ENCODE data around the gene CFAP410. TPM values are rescaled to one million over a fixed set of nuclear protein-coding genes. Genes with fewer than 3 reads are reported as not detected.
A peak's percentile ranks its signal among the peaks of the same experiment; 100 is the strongest.

CFAP410 gene
- total and polyA plus RNA-seq, 2 of the 4 experiments (the other 2 are of a cell fraction), result 3.8 to 10.3 TPM

DNA sequence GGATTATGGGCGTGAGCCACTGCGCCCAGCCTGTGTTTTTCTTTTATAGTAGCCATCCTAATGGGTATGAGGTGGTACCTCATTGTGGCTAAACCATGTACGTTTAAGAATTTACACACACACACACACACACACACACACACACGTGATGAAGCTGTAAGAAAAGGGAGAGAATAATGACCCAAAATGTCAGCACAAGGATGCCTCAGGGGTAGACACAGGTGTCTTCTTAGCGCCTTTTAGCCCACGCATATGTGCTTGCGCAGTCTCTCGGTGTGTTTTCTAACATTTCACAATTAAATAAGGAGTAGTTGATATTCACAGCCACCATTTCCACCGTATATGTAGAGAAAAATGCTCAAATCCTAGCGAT is 40.1 kb downstream of the CFAP410 start:
- Histone ChIP-seq H3K9ac (ENCODE audit: low read depth, low read length) (peak overlapping the region; percentile 87), H2AK5ac (ENCODE audit: low read depth, low read length) (peak overlapping the region; percentile 27), H4K8ac (ENCODE audit: low read depth in 2 of 2, low read length in 2 of 2) (peak overlapping the region; percentile 87 to 92), H3K27me3 (ENCODE audit: control insufficient read depth, insufficient read depth, low read length) (peaks cover 2% of the 10 kb centered on the region; the same call in 1 of the 2 replicates), H2BK15ac (ENCODE audit: low read depth, low read length) (no peak overlapping the region), H3K4ac (ENCODE audit: low read depth, low read length) (peak overlapping the region; percentile 58; the same call in 1 of the 2 replicates), H3K79me1 (ENCODE audit: low read depth in 1 of 2, low read length in 2 of 2) (peaks cover 8 to 27% of the 10 kb centered on the region in 2 experiments), H2AFZ (replicated peaks; ENCODE audit: low read length, poor library complexity) (peak overlapping the region; percentile 97), H4K20me1 (ENCODE audit: insufficient read depth, low read length) (peaks cover 34% of the 10 kb centered on the region), H3K4me3 (ENCODE audit: insufficient read depth, low read depth, low read length) (peak overlapping the region; percentile 82), H3K4me1 (ENCODE audit: control insufficient read depth, insufficient read depth, low read length) (peaks cover 15% of the 10 kb centered on the region; the same call in 1 of the 2 replicates), H4K5ac (ENCODE audit: low read depth, low read length) (peak overlapping the region; percentile 55), H4K91ac (ENCODE audit: insufficient read depth, low read depth, low read length) (peak overlapping the region; percentile 57; the same call in 1 of the 2 replicates), H3K27ac (ENCODE audit: insufficient read depth, low read length) (peak overlapping the region; percentile 96), H2BK5ac (ENCODE audit: low read depth, low read length, poor library complexity, severe bottlenecking) (peak overlapping the region; percentile 80), H2AK9ac (replicated peaks; ENCODE audit: low read depth, low read length, poor library complexity) (peak overlapping the region; percentile 65), H3K56ac (ENCODE audit: extremely low read depth, insufficient read depth, low read length) (0 out of 2 replicates have a peak overlapping the region, but pooled peaks have one; percentile 24), H3K9me1 (ENCODE audit: insufficient read depth, low read length) (no peaks in the 10 kb centered on the region), H3K4me2 (ENCODE audit: low read depth, low read length) (peak overlapping the region; percentile 66), H2BK20ac (ENCODE audit: low read depth, low read length) (no peak overlapping the region), H3K14ac (replicated peaks; ENCODE audit: low read depth, low read length) (peak overlapping the region; percentile 61; the same call in 1 of the 2 replicates), H2BK120ac (ENCODE audit: low read depth, low read length) (no peak overlapping the region), H3K18ac (ENCODE audit: low read depth, low read length) (peak overlapping the region; percentile 24), H3K23ac (ENCODE audit: low read depth, low read length) (peak overlapping the region; percentile 63), H3K36me3 (ENCODE audit: control insufficient read depth, insufficient read depth, low read length) (peaks cover under 1% of the 10 kb centered on the region; the same call in 1 of the 2 replicates), H3K9me3 (ENCODE audit: control insufficient read depth, insufficient read depth, low read length) (no peaks in the 10 kb centered on the region)
- ChIA-PET CTCF (no interaction called here), POLR2A (ENCODE audit: unreplicated experiment) (no interaction called here)
- no CpG with 5 or more reads among the region's 10 CpGs for WGBS, 2 experiments (ENCODE audit: extremely low coverage in 2 of 2, insufficient read length in 1 of 2)
- BruUV-seq (replicated peaks), result no TSS peak
- intact Hi-C loops (cut with micrococcal nuclease), result no loop called here
- in situ Hi-C loops (cut with MboI; ENCODE audit: low sequenced_read_pairs), result no loop called here
- no peak for ATAC-seq (ENCODE audit: low read depth)
- DNase-seq, result peak; percentile 4
- dilution Hi-C loops (cut with HindIII; ENCODE audit: low sequenced_read_pairs, unreplicated experiment), result no loop called here
- TF ChIP-seq BHLHE40 (IDR thresholded peaks at IDR 0.05; ENCODE audit: low read depth, low read length), result no peak
- TF ChIP-seq, protein P1, sequence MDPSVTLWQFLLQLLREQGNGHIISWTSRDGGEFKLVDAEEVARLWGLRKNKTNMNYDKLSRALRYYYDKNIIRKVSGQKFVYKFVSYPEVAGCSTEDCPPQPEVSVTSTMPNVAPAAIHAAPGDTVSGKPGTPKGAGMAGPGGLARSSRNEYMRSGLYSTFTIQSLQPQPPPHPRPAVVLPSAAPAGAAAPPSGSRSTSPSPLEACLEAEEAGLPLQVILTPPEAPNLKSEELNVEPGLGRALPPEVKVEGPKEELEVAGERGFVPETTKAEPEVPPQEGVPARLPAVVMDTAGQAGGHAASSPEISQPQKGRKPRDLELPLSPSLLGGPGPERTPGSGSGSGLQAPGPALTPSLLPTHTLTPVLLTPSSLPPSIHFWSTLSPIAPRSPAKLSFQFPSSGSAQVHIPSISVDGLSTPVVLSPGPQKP (IDR thresholded peaks at IDR 0.05; ENCODE audit: borderline replicate concordance, low read depth, low read length), result no peak
- TF ChIP-seq RCOR1 (IDR thresholded peaks at IDR 0.05; ENCODE audit: insufficient replicate concordance, low read length), result no peak
- no peak for TF ChIP-seq MXI1 (IDR thresholded peaks at IDR 0.05; ENCODE audit: borderline replicate concordance, low read depth, low read length)
- TF ChIP-seq, protein P2, sequence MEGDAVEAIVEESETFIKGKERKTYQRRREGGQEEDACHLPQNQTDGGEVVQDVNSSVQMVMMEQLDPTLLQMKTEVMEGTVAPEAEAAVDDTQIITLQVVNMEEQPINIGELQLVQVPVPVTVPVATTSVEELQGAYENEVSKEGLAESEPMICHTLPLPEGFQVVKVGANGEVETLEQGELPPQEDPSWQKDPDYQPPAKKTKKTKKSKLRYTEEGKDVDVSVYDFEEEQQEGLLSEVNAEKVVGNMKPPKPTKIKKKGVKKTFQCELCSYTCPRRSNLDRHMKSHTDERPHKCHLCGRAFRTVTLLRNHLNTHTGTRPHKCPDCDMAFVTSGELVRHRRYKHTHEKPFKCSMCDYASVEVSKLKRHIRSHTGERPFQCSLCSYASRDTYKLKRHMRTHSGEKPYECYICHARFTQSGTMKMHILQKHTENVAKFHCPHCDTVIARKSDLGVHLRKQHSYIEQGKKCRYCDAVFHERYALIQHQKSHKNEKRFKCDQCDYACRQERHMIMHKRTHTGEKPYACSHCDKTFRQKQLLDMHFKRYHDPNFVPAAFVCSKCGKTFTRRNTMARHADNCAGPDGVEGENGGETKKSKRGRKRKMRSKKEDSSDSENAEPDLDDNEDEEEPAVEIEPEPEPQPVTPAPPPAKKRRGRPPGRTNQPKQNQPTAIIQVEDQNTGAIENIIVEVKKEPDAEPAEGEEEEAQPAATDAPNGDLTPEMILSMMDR (conservative IDR thresholded peaks at IDR 0.05; ENCODE audit: low read depth, low read length), result no peak
- TF ChIP-seq, protein P3, sequence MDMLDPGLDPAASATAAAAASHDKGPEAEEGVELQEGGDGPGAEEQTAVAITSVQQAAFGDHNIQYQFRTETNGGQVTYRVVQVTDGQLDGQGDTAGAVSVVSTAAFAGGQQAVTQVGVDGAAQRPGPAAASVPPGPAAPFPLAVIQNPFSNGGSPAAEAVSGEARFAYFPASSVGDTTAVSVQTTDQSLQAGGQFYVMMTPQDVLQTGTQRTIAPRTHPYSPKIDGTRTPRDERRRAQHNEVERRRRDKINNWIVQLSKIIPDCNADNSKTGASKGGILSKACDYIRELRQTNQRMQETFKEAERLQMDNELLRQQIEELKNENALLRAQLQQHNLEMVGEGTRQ (IDR thresholded peaks at IDR 0.05; ENCODE audit: low read depth, low read length), result no peak
- TF ChIP-seq CEBPB (IDR thresholded peaks at IDR 0.05; ENCODE audit: low read depth, low read length), result no peak
- no peak for TF ChIP-seq MAZ (IDR thresholded peaks at IDR 0.05; ENCODE audit: borderline replicate concordance, low read depth, low read length)
- TF ChIP-seq POLR2A (IDR thresholded peaks at IDR 0.05; ENCODE audit: low read depth, low read length), result no peak
